ENCODE data around the gene FMNL2.

The FMNL2 gene

DNA sequence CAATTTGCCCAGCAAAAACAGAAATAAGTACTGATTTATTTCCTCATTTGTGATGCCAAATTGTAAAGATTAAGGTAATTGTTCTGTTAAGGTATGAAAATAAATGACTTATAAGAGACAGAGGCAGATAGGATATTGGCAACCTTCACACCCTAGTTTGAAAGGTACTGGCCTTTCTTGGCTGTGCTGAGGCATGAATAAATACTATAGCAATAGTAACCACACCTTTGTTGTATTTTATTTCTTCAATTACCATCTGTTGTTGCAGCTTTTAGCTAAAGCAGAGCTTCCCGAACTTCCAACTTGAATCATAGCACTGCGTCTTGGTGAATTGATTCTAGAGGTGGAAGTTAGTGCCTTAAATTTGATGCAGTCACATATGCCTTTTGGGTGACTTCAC lies 55.9 kb downstream of the FMNL2 start:
- H3K36me3 ChIP-seq, result no peaks in the 10 kb centered on the region
- H3K9me3 ChIP-seq, result no peaks in the 10 kb centered on the region
- H3K4me1 ChIP-seq (ENCODE audit: control insufficient read depth in 1 of 2, insufficient read depth in 1 of 2, low read depth in 1 of 2, low read length in 1 of 2), result no peaks in the 10 kb centered on the region
- TF ChIP-seq, protein P1, sequence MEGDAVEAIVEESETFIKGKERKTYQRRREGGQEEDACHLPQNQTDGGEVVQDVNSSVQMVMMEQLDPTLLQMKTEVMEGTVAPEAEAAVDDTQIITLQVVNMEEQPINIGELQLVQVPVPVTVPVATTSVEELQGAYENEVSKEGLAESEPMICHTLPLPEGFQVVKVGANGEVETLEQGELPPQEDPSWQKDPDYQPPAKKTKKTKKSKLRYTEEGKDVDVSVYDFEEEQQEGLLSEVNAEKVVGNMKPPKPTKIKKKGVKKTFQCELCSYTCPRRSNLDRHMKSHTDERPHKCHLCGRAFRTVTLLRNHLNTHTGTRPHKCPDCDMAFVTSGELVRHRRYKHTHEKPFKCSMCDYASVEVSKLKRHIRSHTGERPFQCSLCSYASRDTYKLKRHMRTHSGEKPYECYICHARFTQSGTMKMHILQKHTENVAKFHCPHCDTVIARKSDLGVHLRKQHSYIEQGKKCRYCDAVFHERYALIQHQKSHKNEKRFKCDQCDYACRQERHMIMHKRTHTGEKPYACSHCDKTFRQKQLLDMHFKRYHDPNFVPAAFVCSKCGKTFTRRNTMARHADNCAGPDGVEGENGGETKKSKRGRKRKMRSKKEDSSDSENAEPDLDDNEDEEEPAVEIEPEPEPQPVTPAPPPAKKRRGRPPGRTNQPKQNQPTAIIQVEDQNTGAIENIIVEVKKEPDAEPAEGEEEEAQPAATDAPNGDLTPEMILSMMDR (IDR thresholded peaks at IDR 0.05), result no peak
- no peaks in the 10 kb centered on the region for H3K27me3 ChIP-seq
- H3K27ac ChIP-seq, result no peak overlapping the region
- no peak overlapping the region for H3K4me3 ChIP-seq (ENCODE audit: low read depth in 1 of 2, low read length in 1 of 2)

DNA sequence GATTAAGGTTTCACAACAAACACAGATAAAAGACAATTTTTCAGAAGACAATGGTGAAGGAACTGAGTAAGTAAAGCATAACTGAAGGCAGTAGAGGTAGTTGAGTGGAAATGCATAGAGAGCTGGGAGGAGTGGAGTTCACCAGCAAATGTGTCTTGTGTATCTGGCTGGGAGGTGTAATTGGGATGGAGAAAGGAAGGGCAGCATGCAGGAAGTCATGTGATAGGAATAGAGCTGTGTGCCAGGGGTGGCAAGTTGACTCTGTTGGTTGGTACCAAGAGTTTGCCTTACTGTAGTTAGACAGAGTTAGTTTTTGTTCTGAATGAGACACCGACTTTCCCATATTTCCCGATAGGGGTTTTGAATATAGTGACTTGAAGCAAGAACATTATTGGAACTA lies 56.3 kb downstream of the FMNL2 start:
- no peaks in the 10 kb centered on the region for H3K4me1 ChIP-seq (ENCODE audit: control insufficient read depth in 1 of 2, insufficient read depth in 1 of 2, low read depth in 1 of 2, low read length in 1 of 2)
- TF ChIP-seq, protein P1 (IDR thresholded peaks at IDR 0.05), result no peak
- no peaks in the 10 kb centered on the region for H3K27me3 ChIP-seq
- no peak overlapping the region for H3K27ac ChIP-seq
- no peaks in the 10 kb centered on the region for H3K36me3 ChIP-seq
- H3K9me3 ChIP-seq, result no peaks in the 10 kb centered on the region
- H3K4me3 ChIP-seq (ENCODE audit: low read depth in 1 of 2, low read length in 1 of 2), result no peak overlapping the region

DNA sequence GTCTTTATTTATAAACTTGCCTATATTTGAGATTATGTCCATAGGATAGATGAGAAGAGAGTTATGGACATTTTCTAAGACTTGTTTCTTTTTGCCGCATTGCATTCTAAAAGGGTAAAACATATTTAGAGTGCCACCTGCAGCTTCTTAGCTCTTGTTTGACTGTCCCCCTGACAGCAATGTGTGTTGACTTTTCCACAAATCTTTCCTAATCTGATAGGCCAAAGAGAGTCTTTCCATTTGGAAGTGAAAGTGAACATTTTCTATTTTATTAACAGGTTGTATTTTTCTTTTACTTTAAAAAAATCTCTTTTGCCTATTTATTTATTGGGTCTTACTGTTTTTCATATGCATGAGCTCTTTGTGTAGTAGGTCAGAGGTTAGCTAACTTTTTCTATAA lies 58.4 kb downstream of the FMNL2 start:
- no peaks in the 10 kb centered on the region for H3K27me3 ChIP-seq
- TF ChIP-seq, protein P1 (IDR thresholded peaks at IDR 0.05), result no peak
- H3K36me3 ChIP-seq, result no peaks in the 10 kb centered on the region
- H3K4me1 ChIP-seq (ENCODE audit: control insufficient read depth in 1 of 2, insufficient read depth in 1 of 2, low read depth in 1 of 2, low read length in 1 of 2), result no peaks in the 10 kb centered on the region
- no peaks in the 10 kb centered on the region for H3K9me3 ChIP-seq
- H3K27ac ChIP-seq, result no peak overlapping the region
- H3K4me3 ChIP-seq (ENCODE audit: low read depth in 1 of 2, low read length in 1 of 2), result no peak overlapping the region

DNA sequence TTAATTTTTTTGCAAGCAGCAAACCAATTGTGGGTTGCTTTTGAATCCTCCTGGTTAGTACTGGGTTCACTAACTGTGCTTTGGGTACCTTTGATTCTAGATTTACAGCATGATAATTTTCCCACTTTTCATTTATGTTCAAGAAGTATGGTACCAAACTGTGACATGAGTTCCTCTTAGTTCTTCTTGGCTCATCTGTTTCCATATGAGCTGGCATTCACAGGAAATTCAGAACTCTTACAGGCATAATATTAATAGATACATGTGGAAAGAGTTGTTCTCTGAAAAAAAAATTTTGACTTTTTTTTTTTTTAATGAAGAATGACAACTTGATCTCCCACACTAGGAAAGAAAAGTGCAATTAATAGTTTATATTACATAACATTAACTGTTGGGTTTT lies 59.4 kb downstream of the FMNL2 start:
- Histone ChIP-seq H3K27me3 (no peaks in the 10 kb centered on the region), H3K27ac (no peak overlapping the region), H3K4me3 (ENCODE audit: low read depth in 1 of 2, low read length in 1 of 2) (no peak overlapping the region), H3K36me3 (no peaks in the 10 kb centered on the region), H3K4me1 (ENCODE audit: control insufficient read depth in 1 of 2, insufficient read depth in 1 of 2, low read depth in 1 of 2, low read length in 1 of 2) (no peaks in the 10 kb centered on the region), H3K9me3 (no peaks in the 10 kb centered on the region)
- TF ChIP-seq, protein P1 (IDR thresholded peaks at IDR 0.05), result no peak

DNA sequence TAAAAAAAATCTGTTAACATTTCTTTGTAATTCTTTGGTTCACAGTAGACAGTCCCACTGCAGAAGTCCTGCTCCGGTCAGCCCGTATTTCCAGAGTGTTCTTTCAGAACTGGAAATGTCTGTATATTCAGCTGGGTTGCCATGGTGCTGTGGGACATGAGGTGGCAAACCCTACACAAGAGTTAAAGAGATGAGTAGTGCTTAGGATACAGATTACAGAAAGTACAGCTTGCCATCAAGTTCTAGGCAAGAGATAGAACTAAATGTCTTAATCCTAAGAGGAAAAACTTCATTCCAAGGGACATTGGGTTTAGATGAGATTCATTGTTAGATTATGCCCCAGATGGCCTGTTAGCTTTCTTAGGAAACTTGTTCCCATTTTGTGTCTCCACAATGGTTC lies 60.1 kb downstream of the FMNL2 start:
- H3K36me3 ChIP-seq, result no peaks in the 10 kb centered on the region
- H3K4me1 ChIP-seq (ENCODE audit: control insufficient read depth in 1 of 2, insufficient read depth in 1 of 2, low read depth in 1 of 2, low read length in 1 of 2), result no peaks in the 10 kb centered on the region
- TF ChIP-seq, protein P1 (IDR thresholded peaks at IDR 0.05), result no peak
- no peak overlapping the region for H3K27ac ChIP-seq
- no peak overlapping the region for H3K4me3 ChIP-seq (ENCODE audit: low read depth in 1 of 2, low read length in 1 of 2)
- H3K27me3 ChIP-seq, result no peaks in the 10 kb centered on the region
- no peaks in the 10 kb centered on the region for H3K9me3 ChIP-seq

DNA sequence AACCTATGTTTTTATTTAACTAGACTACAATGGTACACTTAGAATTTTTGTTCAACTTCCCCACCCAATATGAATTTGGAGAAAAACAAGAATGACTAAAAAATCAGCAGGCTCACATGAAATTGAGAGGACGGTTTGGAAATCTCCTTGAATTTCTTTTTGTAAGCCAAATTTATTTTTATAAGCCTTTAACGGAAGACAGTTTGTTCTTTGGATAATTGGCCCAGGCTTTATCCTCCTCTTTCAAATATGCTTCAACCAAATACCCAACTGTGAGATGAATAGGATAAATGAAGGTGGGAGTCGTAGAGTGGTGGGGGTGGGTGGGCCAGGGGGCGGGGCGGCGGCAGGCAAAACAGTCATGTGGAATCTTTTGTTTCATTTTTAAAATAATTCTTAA lies 60.6 kb downstream of the FMNL2 start:
- H3K27ac ChIP-seq, result no peak overlapping the region
- TF ChIP-seq, protein P1 (IDR thresholded peaks at IDR 0.05), result no peak
- no peak overlapping the region for H3K4me3 ChIP-seq (ENCODE audit: low read depth in 1 of 2, low read length in 1 of 2)

More for the DNA sequence above, 60.6 kb downstream of the FMNL2 start:
- H3K4me1 ChIP-seq (ENCODE audit: control insufficient read depth in 1 of 2, insufficient read depth in 1 of 2, low read depth in 1 of 2, low read length in 1 of 2), result no peaks in the 10 kb centered on the region
- H3K27me3 ChIP-seq, result no peaks in the 10 kb centered on the region
- H3K9me3 ChIP-seq, result no peaks in the 10 kb centered on the region
- no peaks in the 10 kb centered on the region for H3K36me3 ChIP-seq

Measured in neutrophil (primary cell).